OCI-LY1 (cell line): ENCODE measurements around the gene GAB4.

ENCODE experiments used
- CTCF ChIP-seq: fragments of 200-600 bp; sonication (generic), shearing (Covaris generic); IDR thresholded peaks from 2 replicates; pipeline ENCODE4 v1.5.1; 2017; ENCODE audit warnings: mild to moderate bottlenecking, antibody characterized with exemption, low read length, moderate library complexity, mixed read lengths
- EZH2 ChIP-seq: fragments of 200-600 bp; sonication (generic), shearing (Covaris generic); IDR thresholded peaks from 2 replicates; pipeline ENCODE4 v1.8.0; 2017; ENCODE audit warnings: borderline replicate concordance, mixed run types, mild to moderate bottlenecking, antibody characterized with exemption, low read length, moderate library complexity, mixed read lengths

DNA sequence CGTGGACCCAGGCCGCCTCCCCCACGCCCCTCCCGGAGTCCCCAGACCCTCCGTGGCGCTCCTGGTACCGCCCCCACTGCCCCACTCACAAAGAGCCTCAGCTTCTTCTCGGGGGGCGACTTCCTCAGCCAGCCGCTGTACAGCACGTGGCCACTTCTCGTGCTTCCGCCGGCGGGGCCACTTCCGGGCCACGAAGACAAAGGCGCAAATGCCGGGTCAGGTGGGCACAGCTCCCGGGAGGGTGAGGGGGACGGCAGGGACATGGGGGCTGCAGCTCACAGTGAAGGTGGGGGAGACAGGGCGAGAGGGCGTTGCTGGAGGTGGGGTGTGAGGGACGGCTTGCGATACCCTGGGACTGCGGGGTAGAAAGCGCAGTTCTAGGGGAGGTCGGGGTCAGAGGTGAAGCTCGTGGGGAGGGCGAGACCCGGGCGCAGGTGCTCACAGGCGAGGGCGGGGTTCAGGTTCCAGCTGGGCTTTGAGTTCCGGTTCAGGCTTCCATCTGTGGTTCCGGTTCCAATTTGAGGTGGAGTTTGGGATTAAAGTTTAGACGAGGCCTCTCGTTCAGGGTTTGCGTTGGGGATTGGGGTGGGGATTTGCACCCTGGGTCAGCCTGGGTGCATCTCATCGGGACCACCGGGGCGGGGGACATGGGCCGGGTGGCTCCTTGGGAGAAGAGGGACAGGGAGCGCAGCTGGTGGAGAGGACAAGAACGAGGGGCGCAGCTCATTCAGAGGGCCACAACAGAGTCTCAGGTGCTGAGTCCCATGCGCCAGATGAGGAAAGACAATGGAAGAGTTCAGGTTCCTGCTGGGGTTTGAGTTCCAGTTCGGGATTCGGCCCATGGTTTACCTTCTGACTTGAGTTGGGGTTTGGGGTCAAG, at the start of gene GAB4:
- no peak for TF ChIP-seq CTCF
- TF ChIP-seq EZH2: no peak
